Erythroblast (primary cell): ENCODE results near the gene OSTM1.

ENCODE experiments used
- GATA1 ChIP-seq: IDR thresholded peaks from 2 replicates; pipeline ENCODE4 v1.6.1; 2011; ENCODE audit warnings: low read depth, mild to moderate bottlenecking, control low read depth, low read length, moderate library complexity
- POLR2A ChIP-seq: IDR thresholded peaks from 2 replicates; pipeline ENCODE4 v1.6.1; 2011; ENCODE audit warnings: mild to moderate bottlenecking, low read length

- TF ChIP-seq POLR2A = no peak
- TF ChIP-seq GATA1 = no peak
Measured at GRCh38 chr6:108117427-108118358, 43.2 kb upstream of the OSTM1 start.
